ENCODE data around the gene HCRTR1. TPM values are rescaled to one million over a fixed set of nuclear protein-coding genes. Genes with fewer than 3 reads are reported as not detected.

Gene HCRTR1
- total and polyA plus RNA-seq, 10 donors, result 0.06 TPM; not detected in 9

DNA sequence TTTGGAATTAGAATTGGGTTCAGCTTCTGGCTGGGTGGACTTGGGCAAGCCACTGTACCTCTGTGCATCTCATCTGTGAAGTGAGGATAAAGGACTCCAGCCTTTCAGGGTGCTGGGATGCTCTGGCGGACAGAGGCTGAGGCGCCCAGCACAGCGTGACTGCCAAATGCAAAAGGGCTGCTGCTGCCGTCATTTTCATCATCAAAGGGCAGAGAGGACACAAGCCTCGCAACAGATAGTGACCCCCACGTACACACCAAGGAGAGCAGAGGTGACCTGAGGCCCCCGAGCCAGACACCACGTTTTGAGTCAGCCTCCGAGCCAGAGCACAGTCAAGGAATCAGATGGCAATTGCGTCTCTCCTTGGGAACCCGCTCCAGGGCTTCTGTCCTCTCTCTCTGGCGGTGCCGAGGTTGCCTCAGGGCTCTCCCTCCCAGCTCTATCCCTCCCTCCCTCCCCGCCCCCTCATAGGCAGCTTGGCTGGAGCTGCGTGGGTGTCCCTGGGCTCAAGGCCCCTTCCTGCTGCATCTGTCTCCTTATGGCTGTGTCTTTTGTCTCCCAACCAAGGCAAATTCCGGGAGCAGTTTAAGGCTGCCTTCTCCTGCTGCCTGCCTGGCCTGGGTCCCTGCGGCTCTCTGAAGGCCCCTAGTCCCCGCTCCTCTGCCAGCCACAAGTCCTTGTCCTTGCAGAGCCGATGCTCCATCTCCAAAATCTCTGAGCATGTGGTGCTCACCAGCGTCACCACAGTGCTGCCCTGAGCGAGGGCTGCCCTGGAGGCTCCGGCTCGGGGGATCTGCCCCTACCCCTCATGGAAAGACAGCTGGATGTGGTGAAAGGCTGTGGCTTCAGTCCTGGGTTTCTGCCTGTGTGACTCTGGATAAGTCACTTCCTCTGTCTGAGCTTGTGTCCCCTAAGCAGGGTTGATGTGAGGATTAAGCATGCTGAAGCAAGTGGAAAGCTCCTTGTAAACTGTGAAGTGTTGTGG, 9.0 kb downstream of the HCRTR1 start:
- Histone ChIP-seq H3K27me3 (replicated peaks in 1 of 7) (no peaks in the 10 kb centered on the region), H3K4me1 (peaks cover 3 to 37% (median 18%) of the 10 kb centered on the region in 6 donors), H3K9me3 (no peaks in the 10 kb centered on the region), H3K36me3 (peaks cover 0 to 70% (median 43%) of the 10 kb centered on the region in 6 donors), H3K4me3 (no peak overlapping the region), H3K27ac (peak overlapping the region in 5 of 8 donors; percentile 51 to 68 (median 65))
- intact Hi-C loops (cut with DNase I; ENCODE audit: low total_unique reads), result no loop called here
- TF ChIP-seq POLR2AphosphoS5 (IDR thresholded peaks at IDR 0.05), result peak in 2 of 3 donors; percentile 35 to 38
- no peak for TF ChIP-seq POLR2A (IDR thresholded peaks at IDR 0.05)
- WGBS, 5 donors, result 48 to 81% (median 70%) methylated on average over 16 to 23 of the region's 23 CpGs
- no peak for DNase-seq

- intact Hi-C loops (cut with DNase I; ENCODE audit: low total_unique reads), result no loop called here
- DNase-seq, result no peak
- 55 to 87% (median 77%) methylated on average over 13 of the region's 13 CpGs for WGBS, 5 donors
These were observed 9.9 kb downstream of the HCRTR1 start for GRCh38 chr1:31627301-31627929.

GRCh38 chr1:31627930-31628559, 10.6 kb downstream of the HCRTR1 start:
- peaks cover 3 to 45% (median 24%) of the 10 kb centered on the region in 6 donors for H3K4me1 ChIP-seq
- no peaks in the 10 kb centered on the region for H3K27me3 ChIP-seq (replicated peaks in 1 of 7)
- peak overlapping the region in 4 of 8 donors; percentile 51 to 68 (median 65) for H3K27ac ChIP-seq
- DNase-seq, result no peak
- no peaks in the 10 kb centered on the region for H3K9me3 ChIP-seq
- TF ChIP-seq POLR2A (IDR thresholded peaks at IDR 0.05) (no peak), CTCF (IDR thresholded peaks at IDR 0.05 in 8 of 11, conservative IDR thresholded peaks at IDR 0.05 in 3 of 11) (no peak), POLR2AphosphoS5 (IDR thresholded peaks at IDR 0.05) (no peak)
- 81 to 89% (median 83%) methylated on average over 9 to 11 of the region's 11 CpGs for WGBS, 5 donors
- no peak overlapping the region for H3K4me3 ChIP-seq
- H3K36me3 ChIP-seq, result peaks cover 0 to 85% (median 58%) of the 10 kb centered on the region in 6 donors
- intact Hi-C loops (cut with DNase I; ENCODE audit: low total_unique reads), result no loop called here

More at GRCh38 chr1:31627301-31627929, 9.9 kb downstream of the HCRTR1 start:
- Histone ChIP-seq H3K4me1 (peaks cover 3 to 43% (median 23%) of the 10 kb centered on the region in 6 donors), H3K36me3 (peaks cover 0 to 79% (median 52%) of the 10 kb centered on the region in 6 donors), H3K4me3 (no peak overlapping the region), H3K9me3 (no peaks in the 10 kb centered on the region), H3K27ac (peak overlapping the region in 5 of 8 donors; percentile 51 to 68 (median 65)), H3K27me3 (replicated peaks in 1 of 7) (no peaks in the 10 kb centered on the region)
- TF ChIP-seq CTCF (IDR thresholded peaks at IDR 0.05 in 8 of 11, conservative IDR thresholded peaks at IDR 0.05 in 3 of 11) (no peak), POLR2AphosphoS5 (IDR thresholded peaks at IDR 0.05) (peak; percentile 8 to 50 (median 34))

DNA sequence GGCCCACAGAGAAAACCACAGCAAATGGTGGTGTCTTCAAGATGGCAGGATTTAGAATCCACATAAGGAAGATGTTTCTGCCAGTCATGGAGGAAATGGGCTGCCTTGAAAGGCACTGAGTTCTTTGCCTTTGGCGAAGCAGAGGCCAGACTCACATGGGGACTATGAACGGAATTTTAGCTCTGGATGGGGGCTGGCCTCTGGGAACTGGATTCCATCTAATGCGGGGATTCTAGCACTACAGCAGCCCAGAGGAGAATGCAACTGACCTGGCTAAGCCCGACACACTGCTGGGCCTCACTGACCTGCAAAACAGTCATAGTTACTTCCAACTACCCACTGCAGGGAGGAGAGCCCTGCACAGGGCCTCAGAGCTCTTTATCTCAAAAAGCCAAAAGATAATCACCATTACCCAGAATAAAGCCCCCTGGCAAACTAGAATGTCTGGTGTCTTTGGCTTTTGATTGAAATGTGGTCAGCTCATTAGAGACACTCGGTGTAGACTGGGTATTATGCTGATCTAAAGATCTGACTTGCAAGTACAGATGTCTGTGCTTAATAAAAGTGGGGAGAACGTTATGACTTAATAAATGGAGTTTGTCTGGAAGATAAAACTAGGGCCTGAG, 11.6 kb downstream of the HCRTR1 start:
- Histone ChIP-seq H3K4me3 (no peak overlapping the region), H3K36me3 (peaks cover 0 to 95% (median 65%) of the 10 kb centered on the region in 6 donors), H3K27ac (no peak overlapping the region), H3K9me3 (no peaks in the 10 kb centered on the region), H3K4me1 (peaks cover 3 to 50% (median 24%) of the 10 kb centered on the region in 6 donors), H3K27me3 (replicated peaks in 1 of 7) (no peaks in the 10 kb centered on the region)
- no peak for TF ChIP-seq POLR2AphosphoS5 (IDR thresholded peaks at IDR 0.05)
- no peak for TF ChIP-seq POLR2A (IDR thresholded peaks at IDR 0.05)
- TF ChIP-seq CTCF (IDR thresholded peaks at IDR 0.05 in 8 of 11, conservative IDR thresholded peaks at IDR 0.05 in 3 of 11), result no peak
- DNase-seq, result no peak
- intact Hi-C loops (cut with DNase I; ENCODE audit: low total_unique reads), result no loop called here
- 89 to 98% (median 97%) methylated on average over 6 of the region's 6 CpGs for WGBS, 5 donors

Measured in spleen (tissue), 11 donors.